ENCODE results near the gene CMSS1.

CMSS1 gene

GRCh38 chr3:100075196-100075595, 257.5 kb downstream of the CMSS1 start:
- H3K4me3 ChIP-seq (ENCODE audit: low read length): no peak overlapping the region
- DNase-seq (ENCODE audit: low read depth): no peak
- TF ChIP-seq, protein P1, sequence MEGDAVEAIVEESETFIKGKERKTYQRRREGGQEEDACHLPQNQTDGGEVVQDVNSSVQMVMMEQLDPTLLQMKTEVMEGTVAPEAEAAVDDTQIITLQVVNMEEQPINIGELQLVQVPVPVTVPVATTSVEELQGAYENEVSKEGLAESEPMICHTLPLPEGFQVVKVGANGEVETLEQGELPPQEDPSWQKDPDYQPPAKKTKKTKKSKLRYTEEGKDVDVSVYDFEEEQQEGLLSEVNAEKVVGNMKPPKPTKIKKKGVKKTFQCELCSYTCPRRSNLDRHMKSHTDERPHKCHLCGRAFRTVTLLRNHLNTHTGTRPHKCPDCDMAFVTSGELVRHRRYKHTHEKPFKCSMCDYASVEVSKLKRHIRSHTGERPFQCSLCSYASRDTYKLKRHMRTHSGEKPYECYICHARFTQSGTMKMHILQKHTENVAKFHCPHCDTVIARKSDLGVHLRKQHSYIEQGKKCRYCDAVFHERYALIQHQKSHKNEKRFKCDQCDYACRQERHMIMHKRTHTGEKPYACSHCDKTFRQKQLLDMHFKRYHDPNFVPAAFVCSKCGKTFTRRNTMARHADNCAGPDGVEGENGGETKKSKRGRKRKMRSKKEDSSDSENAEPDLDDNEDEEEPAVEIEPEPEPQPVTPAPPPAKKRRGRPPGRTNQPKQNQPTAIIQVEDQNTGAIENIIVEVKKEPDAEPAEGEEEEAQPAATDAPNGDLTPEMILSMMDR (conservative IDR thresholded peaks at IDR 0.05; ENCODE audit: low read depth, low read length): no peak

GRCh38 chr3:100075851-100076730, 258.4 kb downstream of the CMSS1 start:
- TF ChIP-seq, protein P1 (conservative IDR thresholded peaks at IDR 0.05; ENCODE audit: low read depth, low read length): no peak
- DNase-seq (ENCODE audit: low read depth): no peak

GRCh38 chr3:100076731-100077529, 259.3 kb downstream of the CMSS1 start:
- H3K4me3 ChIP-seq (ENCODE audit: low read length): no peak overlapping the region
- DNase-seq (ENCODE audit: low read depth): no peak
- TF ChIP-seq, protein P1 (conservative IDR thresholded peaks at IDR 0.05; ENCODE audit: low read depth, low read length): no peak

More at GRCh38 chr3:100075851-100076730, 258.4 kb downstream of the CMSS1 start:
- H3K4me3 ChIP-seq (ENCODE audit: low read length): no peak overlapping the region

DNA sequence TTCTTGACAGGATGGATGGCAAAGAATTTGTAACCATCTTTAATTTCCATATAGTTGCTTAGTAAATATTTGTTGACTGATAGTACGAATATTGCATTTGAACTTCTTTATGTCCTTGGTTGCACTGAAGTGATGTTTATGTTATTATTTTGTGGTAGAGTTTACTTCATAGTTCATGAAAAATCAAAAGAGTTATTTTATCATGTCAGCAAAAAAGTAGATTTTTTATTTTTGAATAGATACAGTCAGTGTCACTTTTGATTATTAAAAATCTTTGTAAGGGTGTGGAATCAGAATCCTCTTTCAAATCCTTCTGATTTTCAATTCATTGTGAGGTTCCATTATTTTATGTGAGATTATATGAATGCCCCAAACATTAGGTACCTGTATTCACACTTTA, 261.7 kb downstream of the CMSS1 start:
- no peak overlapping the region for H3K4me3 ChIP-seq (ENCODE audit: low read length)
- TF ChIP-seq, protein P1 (conservative IDR thresholded peaks at IDR 0.05; ENCODE audit: low read depth, low read length): no peak
- no peak for DNase-seq (ENCODE audit: low read depth)

DNA sequence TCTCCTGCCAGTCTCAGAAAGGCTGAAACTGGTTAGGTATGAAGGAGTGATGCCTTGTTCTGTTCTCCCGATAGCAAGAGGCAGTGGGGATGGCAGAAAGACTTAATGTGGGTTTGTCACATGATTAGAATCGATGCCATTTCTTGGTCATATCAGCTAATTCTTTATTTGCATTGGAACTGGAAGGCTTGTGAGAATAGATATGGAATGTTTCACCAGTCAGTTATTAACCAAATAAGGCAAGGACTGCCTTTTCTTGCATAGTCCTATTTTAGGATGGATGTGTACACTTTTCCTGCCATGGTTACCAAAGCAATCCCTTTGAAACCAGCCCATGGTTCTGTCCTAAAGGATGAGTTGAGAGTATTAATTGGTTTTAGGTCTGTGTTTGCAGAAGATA, 262.9 kb downstream of the CMSS1 start:
- no peak for DNase-seq (ENCODE audit: low read depth)
- TF ChIP-seq, protein P1 (conservative IDR thresholded peaks at IDR 0.05; ENCODE audit: low read depth, low read length): no peak

DNA sequence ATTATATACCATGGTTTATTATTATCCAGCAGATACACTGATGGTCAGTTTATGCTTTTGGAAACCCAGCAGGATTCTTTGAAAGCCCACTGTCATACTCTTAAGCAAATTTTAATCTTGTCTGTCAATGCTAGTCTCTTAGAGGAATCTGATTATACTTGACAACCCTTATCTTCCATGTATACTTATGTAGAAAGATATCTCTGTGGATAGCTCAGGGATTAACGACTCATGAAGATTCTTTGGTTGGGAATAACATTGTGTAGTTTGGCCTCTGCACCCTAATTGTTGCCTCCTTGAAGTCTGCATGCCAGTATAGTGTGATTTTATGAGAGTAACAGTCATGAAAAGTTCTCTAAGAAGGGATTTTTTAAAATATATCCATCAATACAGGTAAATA, 263.6 kb downstream of the CMSS1 start:
- TF ChIP-seq, protein P1 (conservative IDR thresholded peaks at IDR 0.05; ENCODE audit: low read depth, low read length): no peak
- no peak for DNase-seq (ENCODE audit: low read depth)
- no peak overlapping the region for H3K4me3 ChIP-seq (ENCODE audit: low read length)

More for the DNA sequence above, 262.9 kb downstream of the CMSS1 start:
- H3K4me3 ChIP-seq (ENCODE audit: low read length): no peak overlapping the region
